CD14-positive monocyte (primary cell): ENCODE results near the gene SPIRE1. TPM values are rescaled to one million over a fixed set of nuclear protein-coding genes. Genes with fewer than 3 reads are reported as not detected.

Source experiments
- DNase-seq, 3 donors: peaks; one replicate each; pipeline ENCODE4 v3.0.0-alpha.2; 2011 to 2022
- H2AFZ ChIP-seq: 2 replicates; pipeline ENCODE4 v1.6.0; 2012; ENCODE audit warnings: mild to moderate bottlenecking, low read depth, low read length, inconsistent platforms; ENCODE audit not compliant: insufficient read depth, poor library complexity, severe bottlenecking
- H3K27ac ChIP-seq, 2 donors: 1 replicate in 1 of 2; 2 replicates in 1 of 2; pipeline ENCODE4 v1.5.1; 2012 to 2013; ENCODE audit warnings: low read length in 2 of 2, control low read depth in 1 of 2, inconsistent platforms in 1 of 2, low read depth in 1 of 2, mild to moderate bottlenecking in 1 of 2
- H3K27me3 ChIP-seq, 2 donors: one replicate each; pipeline versions ENCODE4 v1.6.0 to v1.6.1; 2011 to 2013; ENCODE audit warnings: low read length in 2 of 2; ENCODE audit not compliant: control insufficient read depth in 2 of 2, insufficient read depth in 2 of 2
- H3K36me3 ChIP-seq, 2 donors: replicated peaks in 1 of 2; 1 replicate in 1 of 2; 2 replicates in 1 of 2; pipeline versions ENCODE4 v1.5.1 to v1.6.1; 2012 to 2013; ENCODE audit warnings: low read length in 2 of 2, control low read depth in 1 of 2, inconsistent platforms in 1 of 2, mild to moderate bottlenecking in 1 of 2; ENCODE audit not compliant: insufficient read depth in 2 of 2, control insufficient read depth in 1 of 2
- H3K4me1 ChIP-seq, 2 donors: 1 replicate in 1 of 2; 2 replicates in 1 of 2; pipeline versions ENCODE4 v1.5.1 to v1.6.1; 2012 to 2013; ENCODE audit warnings: low read length in 2 of 2, control low read depth in 1 of 2, inconsistent platforms in 1 of 2, mild to moderate bottlenecking in 1 of 2, moderate library complexity in 1 of 2; ENCODE audit not compliant: insufficient read depth in 2 of 2, control insufficient read depth in 1 of 2
- H3K4me2 ChIP-seq: replicated peaks from 2 replicates; pipeline ENCODE3; 2012; ENCODE audit warnings: low read length, moderate library complexity, mild to moderate bottlenecking; ENCODE audit not compliant: poor library complexity, severe bottlenecking; ENCODE audit errors: extremely low read depth
- H3K4me3 ChIP-seq, 3 experiments: fragments of 200-600 bp in 1 of 3; sonication (generic) in 1 of 3; replicated peaks in 1 of 3; 1 replicate in 2 of 3; 2 replicates in 1 of 3; pipeline ENCODE4 v1.5.1; 2011 to 2013; ENCODE audit warnings: low read length in 3 of 3, mild to moderate bottlenecking in 3 of 3, control low read depth in 2 of 3, low read depth in 2 of 3, inconsistent platforms in 1 of 3, moderate library complexity in 1 of 3
- H3K79me2 ChIP-seq: 2 replicates; pipeline ENCODE4 v1.6.0; 2012; ENCODE audit warnings: mild to moderate bottlenecking, control low read depth, inconsistent platforms, low read length, moderate library complexity; ENCODE audit not compliant: insufficient read depth
- H3K9ac ChIP-seq: 2 replicates; pipeline ENCODE4 v1.6.0; 2017; ENCODE audit warnings: low read length, mild to moderate bottlenecking; ENCODE audit not compliant: insufficient read depth, poor library complexity, severe bottlenecking
- H3K9me3 ChIP-seq, 2 donors: replicated peaks in 1 of 2; 1 replicate in 1 of 2; 2 replicates in 1 of 2; pipeline versions ENCODE4 v1.5.1 to v1.6.1; 2012 to 2013; ENCODE audit warnings: low read length in 2 of 2, control low read depth in 1 of 2; ENCODE audit not compliant: control insufficient read depth in 1 of 2, insufficient read depth in 1 of 2
- H4K20me1 ChIP-seq: 2 replicates; pipeline ENCODE4 v1.6.0; 2012; ENCODE audit warnings: mild to moderate bottlenecking, low read length, control low read depth, moderate library complexity; ENCODE audit not compliant: insufficient read depth
- H3K27ac Mint-ChIP-seq, 7 donors: one replicate each; pipeline ENCODE4 v1.8.0; 2020; ENCODE audit warnings: mild to moderate bottlenecking in 7 of 7, mixed read lengths in 7 of 7, moderate library complexity in 6 of 7, inconsistent platforms in 2 of 7
- H3K27me3 Mint-ChIP-seq, 3 donors: one replicate each; pipeline ENCODE4 v1.8.0; 2021 to 2022; ENCODE audit warnings: low read depth in 3 of 3, mild to moderate bottlenecking in 3 of 3, mixed read lengths in 3 of 3, moderate library complexity in 3 of 3, inconsistent platforms in 1 of 3
- H3K36me3 Mint-ChIP-seq, 2 donors: one replicate each; pipeline ENCODE4 v1.8.0; 2020; ENCODE audit warnings: mixed read lengths in 2 of 2, inconsistent platforms in 1 of 2, mild to moderate bottlenecking in 1 of 2
- H3K4me1 Mint-ChIP-seq: one replicate; pipeline ENCODE4 v1.8.0; 2020; ENCODE audit warnings: mild to moderate bottlenecking, mixed read lengths
- H3K4me3 Mint-ChIP-seq, 2 donors: one replicate each; pipeline ENCODE4 v1.8.0; 2020; ENCODE audit warnings: mild to moderate bottlenecking in 2 of 2, mixed read lengths in 2 of 2, moderate library complexity in 1 of 2
- H3K9me3 Mint-ChIP-seq, 7 donors: one replicate each; pipeline ENCODE4 v1.8.0; 2020 to 2022; ENCODE audit warnings: mixed read lengths in 7 of 7, mild to moderate bottlenecking in 6 of 7, moderate library complexity in 6 of 7, inconsistent platforms in 2 of 7
- WGBS: methylation state at CpG from one replicate; pipeline ENCODE4 v1.1.5; 2013; ENCODE audit warnings: missing lambda C conversion rate; ENCODE audit not compliant: insufficient coverage; 5-methylcytosine and 5-hydroxymethylcytosine counted together
- intact Hi-C, 2 donors: fragments of 100-400 bp; cut with micrococcal nuclease; formaldehyde crosslinking; loops; one replicate each; pipeline versions ENCODE4 v1.15.0 to v1.15.1; 2023
- polyA plus RNA-seq, 3 donors: library from polyadenylated mRNA; depleted of rRNA in 1 of 3; unstranded in 2 of 3; stranded (reverse) in 1 of 3; fragments of 300-500 nt in 2 of 3; fragments of >200 nt in 1 of 3; fragmentation: Illumina TruSeq in 2 of 3; gene quantifications; 1 replicate in 2 of 3; 2 replicates in 1 of 3; pipeline ENCODE4 v1.2.3, GENCODE V29; 2012 to 2021
- TF ChIP-seq, protein P1 (sequence below): fragments of 200-600 bp; IDR thresholded peaks from one replicate; pipeline ENCODE4 v1.8.0; 2022; ENCODE audit warnings: antibody characterized with exemption, mild to moderate bottlenecking

The SPIRE1 gene
- polyA plus RNA-seq, 3 donors, result 1.7 to 1.9 (median 1.8) TPM

DNA sequence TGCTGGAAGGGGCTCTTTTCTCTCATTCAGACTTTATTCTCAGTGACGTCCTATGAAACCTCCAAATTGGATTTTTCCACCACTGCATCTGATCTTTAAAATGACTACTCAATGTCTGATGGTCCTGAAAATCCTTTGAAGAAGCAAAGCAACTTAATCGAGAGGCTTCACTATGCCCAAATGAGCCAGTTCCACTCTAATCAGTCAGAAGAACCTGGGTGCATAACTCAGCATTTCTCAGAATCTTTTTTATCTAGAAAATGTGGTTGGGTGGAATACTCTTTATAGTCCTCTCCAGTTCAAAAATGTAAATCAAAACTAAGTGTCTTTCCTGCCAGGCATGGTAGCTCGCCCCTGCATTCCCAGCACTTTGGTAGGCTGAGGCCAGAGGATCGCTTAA lies 189.5 kb downstream of the SPIRE1 start:
- Histone ChIP-seq H3K4me3 (no peak overlapping the region), H3K36me3 (no peaks in the 10 kb centered on the region), H4K20me1 (no peaks in the 10 kb centered on the region), H3K9ac (no peak overlapping the region), H3K9me3 (no peaks in the 10 kb centered on the region), H3K4me2 (no peak overlapping the region), H3K27ac (no peak overlapping the region), H2AFZ (no peak overlapping the region), H3K27me3 (no peaks in the 10 kb centered on the region), H3K79me2 (no peaks in the 10 kb centered on the region), H3K4me1 (no peaks in the 10 kb centered on the region)
- DNase-seq, result no peak
- Mint-ChIP-seq H3K27ac (no peak overlapping the region), H3K27me3 (peaks cover 0 to 2% (median 0%) of the 10 kb centered on the region in 3 donors), H3K4me3 (no peak overlapping the region), H3K9me3 (no peaks in the 10 kb centered on the region), H3K4me1 (no peaks in the 10 kb centered on the region), H3K36me3 (peaks cover 0 to 2% of the 10 kb centered on the region in 2 donors)
- TF ChIP-seq, protein P1, sequence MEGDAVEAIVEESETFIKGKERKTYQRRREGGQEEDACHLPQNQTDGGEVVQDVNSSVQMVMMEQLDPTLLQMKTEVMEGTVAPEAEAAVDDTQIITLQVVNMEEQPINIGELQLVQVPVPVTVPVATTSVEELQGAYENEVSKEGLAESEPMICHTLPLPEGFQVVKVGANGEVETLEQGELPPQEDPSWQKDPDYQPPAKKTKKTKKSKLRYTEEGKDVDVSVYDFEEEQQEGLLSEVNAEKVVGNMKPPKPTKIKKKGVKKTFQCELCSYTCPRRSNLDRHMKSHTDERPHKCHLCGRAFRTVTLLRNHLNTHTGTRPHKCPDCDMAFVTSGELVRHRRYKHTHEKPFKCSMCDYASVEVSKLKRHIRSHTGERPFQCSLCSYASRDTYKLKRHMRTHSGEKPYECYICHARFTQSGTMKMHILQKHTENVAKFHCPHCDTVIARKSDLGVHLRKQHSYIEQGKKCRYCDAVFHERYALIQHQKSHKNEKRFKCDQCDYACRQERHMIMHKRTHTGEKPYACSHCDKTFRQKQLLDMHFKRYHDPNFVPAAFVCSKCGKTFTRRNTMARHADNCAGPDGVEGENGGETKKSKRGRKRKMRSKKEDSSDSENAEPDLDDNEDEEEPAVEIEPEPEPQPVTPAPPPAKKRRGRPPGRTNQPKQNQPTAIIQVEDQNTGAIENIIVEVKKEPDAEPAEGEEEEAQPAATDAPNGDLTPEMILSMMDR, result no peak
- no CpG with 5 or more reads among the region's 4 CpGs for WGBS
- intact Hi-C loops, result no loop called here

DNA sequence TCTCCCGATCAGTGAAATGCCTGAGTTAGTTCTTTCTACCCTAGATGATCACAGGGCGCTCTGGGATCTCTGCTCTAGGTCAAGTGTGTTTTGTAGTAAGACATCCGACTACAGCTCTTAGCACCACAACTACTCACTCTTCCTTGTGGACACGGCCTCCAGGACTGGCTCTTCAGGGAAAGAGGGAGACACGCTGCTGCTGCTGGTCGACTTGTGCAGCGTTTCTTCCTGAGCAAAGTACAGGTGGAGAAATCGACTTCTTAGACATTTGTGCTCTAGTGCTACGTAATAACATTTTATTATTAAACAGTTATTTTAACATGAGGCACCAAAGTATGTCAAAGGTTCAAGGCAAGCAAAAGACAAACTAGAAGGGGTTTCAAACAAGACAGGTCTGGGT lies 193.2 kb downstream of the SPIRE1 start:
- Histone ChIP-seq H3K79me2 (no peaks in the 10 kb centered on the region), H3K4me1 (no peaks in the 10 kb centered on the region), H3K36me3 (no peaks in the 10 kb centered on the region), H3K27me3 (no peaks in the 10 kb centered on the region), H3K9ac (no peak overlapping the region), H3K4me3 (no peak overlapping the region), H3K9me3 (no peaks in the 10 kb centered on the region), H4K20me1 (no peaks in the 10 kb centered on the region), H3K4me2 (no peak overlapping the region), H3K27ac (no peak overlapping the region), H2AFZ (no peak overlapping the region)
- H3K27ac Mint-ChIP-seq, result no peak overlapping the region
- TF ChIP-seq, protein P1, result no peak
- H3K27me3 Mint-ChIP-seq, result peaks cover 0 to 2% (median 0%) of the 10 kb centered on the region in 3 donors
- peaks cover 4 to 8% of the 10 kb centered on the region in 2 donors for H3K36me3 Mint-ChIP-seq
- no peaks in the 10 kb centered on the region for H3K4me1 Mint-ChIP-seq
- WGBS, result 100% methylated on average over 1 of the region's 9 CpGs
- no peak overlapping the region for H3K4me3 Mint-ChIP-seq
- no peaks in the 10 kb centered on the region for H3K9me3 Mint-ChIP-seq
- intact Hi-C loops, result no loop called here
- DNase-seq, result no peak
